Renal cortex interstitium (tissue), 11 donors: ENCODE results near the gene TAB2. TPM values are rescaled to one million over a fixed set of nuclear protein-coding genes. Genes with fewer than 3 reads are reported as not detected.
A peak's percentile ranks its signal among the peaks of the same experiment; 100 is the strongest.
"Not testable (repeated sequence)": the region's sequence is repeated elsewhere in the genome, so short reads cannot be mapped to it uniquely, and the experiment has no call there.

Experiments used
- DNase-seq, 11 donors: peaks; one replicate each; pipeline ENCODE4 v3.0.0-alpha.2; 2013; ENCODE audit warnings: low read depth in 9 of 11, low spot score in 4 of 11; ENCODE audit errors: extremely low read depth in 1 of 11
- polyA plus RNA-seq, 3 donors: library from polyadenylated mRNA; unstranded; fragments of 120-200 nt; gene quantifications; one replicate each; pipeline ENCODE4 v1.2.1, GENCODE V29; 2013; ENCODE audit not compliant: insufficient read length in 3 of 3

The TAB2 gene
- polyA plus RNA-seq, 3 donors, result 82.6 to 111 (median 91.1) TPM

GRCh38 chr6:149448821-149449453, 131.4 kb downstream of the TAB2 start:
- DNase-seq, result no peak

GRCh38 chr6:149449831-149450678, 132.5 kb downstream of the TAB2 start:
- DNase-seq, result no peak

- DNase-seq, result peak in 1 of 11 donors; percentile 48
Measured at GRCh38 chr6:149450679-149451375, 133.3 kb downstream of the TAB2 start.

GRCh38 chr6:149451376-149452036, 134.0 kb downstream of the TAB2 start:
- DNase-seq, result no peak

- no peak for DNase-seq
Measured at GRCh38 chr6:149452037-149452939, 134.8 kb downstream of the TAB2 start.

GRCh38 chr6:149453597-149454345, 136.3 kb downstream of the TAB2 start:
- DNase-seq, result no peak

- peak in 5 of 11 donors; percentile 49 to 71 (median 55) for DNase-seq
Measured at GRCh38 chr6:149454346-149454848, 136.9 kb downstream of the TAB2 start.

GRCh38 chr6:149455031-149455732, 137.7 kb downstream of the TAB2 start:
- no peak for DNase-seq

- DNase-seq, result no peak
Measured at GRCh38 chr6:149456311-149457021, 139.0 kb downstream of the TAB2 start.

GRCh38 chr6:149457316-149457884, 139.9 kb downstream of the TAB2 start:
- DNase-seq, result no peak

GRCh38 chr6:149458196-149458595, 140.7 kb downstream of the TAB2 start:
- no peak for DNase-seq

GRCh38 chr6:149458806-149459205, 141.3 kb downstream of the TAB2 start:
- no peak for DNase-seq

GRCh38 chr6:149459761-149460160, 142.2 kb downstream of the TAB2 start:
- no peak for DNase-seq

GRCh38 chr6:149460249-149460648, 142.7 kb downstream of the TAB2 start:
- DNase-seq, result not testable (repeated sequence)
